HEK293 (cell line): ENCODE results near the gene DYRK4.

Experiments used
- CTCF ChIA-PET: fragments of 350-600 bp; formaldehyde crosslinking; extraction: SDS; loops from one replicate; lab custom pipeline; 2021; ENCODE audit warnings: antibody characterized with exemption; lab: Yijun Ruan, JAX
- POLR2A ChIA-PET: fragments of 300-600 bp; formaldehyde crosslinking; extraction: SDS; loops from one replicate; lab custom pipeline; 2020; ENCODE audit warnings: antibody characterized with exemption, inconsistent platforms; lab: Yijun Ruan, JAX
- H3K27ac ChIP-seq: fragments of 200-500 bp; sonication (Bioruptor generic); 2 replicates; pipeline ENCODE4 v1.5.1; 2014; ENCODE audit warnings: low read depth, low read length, control low read depth, inconsistent platforms; ENCODE audit errors: extremely low read depth
- H3K36me3 ChIP-seq, 2 experiments: fragments of 200-500 bp in 1 of 2; sonication (Bioruptor generic) in 1 of 2; 1 replicate in 1 of 2; 2 replicates in 1 of 2; pipeline ENCODE4 v1.5.1; 2014 to 2017; ENCODE audit warnings: inconsistent platforms in 2 of 2, low read length in 2 of 2; ENCODE audit not compliant: control insufficient read depth in 2 of 2, insufficient read depth in 1 of 2
- H3K4me1 ChIP-seq: fragments of 200-500 bp; sonication (Bioruptor generic); 2 replicates; pipeline ENCODE4 v1.5.1; 2014; ENCODE audit warnings: mild to moderate bottlenecking, low read length, inconsistent platforms; ENCODE audit not compliant: control insufficient read depth, insufficient read depth
- H3K4me3 ChIP-seq: 2 replicates; pipeline ENCODE4 v1.5.1; 2011; ENCODE audit warnings: low read depth, mild to moderate bottlenecking, control low read depth, low read length, moderate library complexity
- H3K9me3 ChIP-seq: fragments of 200-500 bp; sonication (Bioruptor generic); 2 replicates; pipeline ENCODE4 v1.5.1; 2014; ENCODE audit warnings: low read depth, low read length, inconsistent platforms; ENCODE audit not compliant: control insufficient read depth, insufficient read depth
- BCL11B ChIP-seq: fragments of 450-650 bp; formaldehyde crosslinking; IDR thresholded peaks from 2 replicates; pipeline ENCODE4 v1.5.1; 2016; ENCODE audit warnings: low read depth, missing biosample characterization, missing genetic modification characterization
- HOXD13 ChIP-seq: sonication (generic); formaldehyde crosslinking; IDR thresholded peaks from 2 replicates; pipeline ENCODE4 v1.8.0; 2022; ENCODE audit warnings: missing genetic modification reagents, borderline replicate concordance
- KLF16 ChIP-seq: fragments of 450-650 bp; formaldehyde crosslinking; IDR thresholded peaks from 2 replicates; pipeline ENCODE4 v1.5.1; 2017; ENCODE audit warnings: missing biosample characterization, missing genetic modification characterization
- PATZ1 ChIP-seq: fragments of 450-650 bp; formaldehyde crosslinking; IDR thresholded peaks from 2 replicates; pipeline ENCODE4 v1.5.1; 2016; ENCODE audit warnings: missing biosample characterization, missing genetic modification characterization
- PBX3 ChIP-seq: sonication (generic); formaldehyde crosslinking; IDR thresholded peaks from 2 replicates; pipeline ENCODE4 v1.8.1; 2022; ENCODE audit warnings: mild to moderate bottlenecking, moderate library complexity, missing genetic modification reagents
- TCF7L2 ChIP-seq: IDR thresholded peaks from 2 replicates; pipeline ENCODE4 v1.6.1; 2011; ENCODE audit warnings: low read depth, mild to moderate bottlenecking, inconsistent platforms, low read length, moderate library complexity, borderline replicate concordance
- ZBTB20 ChIP-seq: fragments of 450-650 bp; formaldehyde crosslinking; IDR thresholded peaks from 2 replicates; pipeline ENCODE4 v1.5.1; 2016; ENCODE audit warnings: missing biosample characterization, missing genetic modification characterization
- ZBTB8A ChIP-seq: fragments of 450-650 bp; formaldehyde crosslinking; IDR thresholded peaks from 2 replicates; pipeline ENCODE4 v1.5.1; 2016; ENCODE audit warnings: missing biosample characterization, missing genetic modification characterization
- ZFP37 ChIP-seq: fragments of 450-650 bp; formaldehyde crosslinking; IDR thresholded peaks from 2 replicates; pipeline ENCODE4 v1.5.1; 2016; ENCODE audit warnings: missing biosample characterization, missing genetic modification characterization
- ZFP41 ChIP-seq: fragments of 450-650 bp; formaldehyde crosslinking; IDR thresholded peaks from 2 replicates; pipeline ENCODE4 v1.5.1; 2016; ENCODE audit warnings: missing biosample characterization, missing genetic modification characterization, borderline replicate concordance
- ZNF350 ChIP-seq: fragments of 450-650 bp; formaldehyde crosslinking; IDR thresholded peaks from 2 replicates; pipeline ENCODE4 v1.5.0; 2017; ENCODE audit warnings: missing biosample characterization, mild to moderate bottlenecking, missing genetic modification characterization
- ZNF362 ChIP-seq: fragments of 450-650 bp; formaldehyde crosslinking; IDR thresholded peaks from 2 replicates; pipeline ENCODE4 v1.5.1; 2016; ENCODE audit warnings: missing biosample characterization, missing genetic modification characterization
- ZNF366 ChIP-seq: fragments of 450-650 bp; formaldehyde crosslinking; conservative IDR thresholded peaks from 2 replicates; pipeline ENCODE4 v1.5.1; 2016; ENCODE audit warnings: missing biosample characterization, missing genetic modification characterization
- ZNF416 ChIP-seq: fragments of 450-650 bp; formaldehyde crosslinking; IDR thresholded peaks from 2 replicates; pipeline ENCODE4 v1.5.1; 2016; ENCODE audit warnings: missing biosample characterization, missing genetic modification characterization
- ZNF518A ChIP-seq: fragments of 450-650 bp; formaldehyde crosslinking; conservative IDR thresholded peaks from 2 replicates; pipeline ENCODE4 v1.5.1; 2016; ENCODE audit warnings: low read depth, missing biosample characterization, missing genetic modification characterization
- ZNF548 ChIP-seq: fragments of 450-650 bp; formaldehyde crosslinking; IDR thresholded peaks from 2 replicates; pipeline ENCODE4 v1.5.1; 2016; ENCODE audit warnings: missing biosample characterization, missing genetic modification characterization
- ZNF549 ChIP-seq: fragments of 450-650 bp; IDR thresholded peaks from 2 replicates; pipeline ENCODE4 v1.5.1; 2018; ENCODE audit warnings: missing biosample characterization, missing genetic modification characterization, mild to moderate bottlenecking, inconsistent platforms, moderate library complexity
- ZNF623 ChIP-seq: fragments of 450-650 bp; formaldehyde crosslinking; IDR thresholded peaks from 2 replicates; pipeline ENCODE4 v1.5.1; 2016; ENCODE audit warnings: missing biosample characterization, missing genetic modification characterization
- ZNF791 ChIP-seq: fragments of 450-650 bp; formaldehyde crosslinking; IDR thresholded peaks from 2 replicates; pipeline ENCODE4 v1.5.1; 2016; ENCODE audit warnings: missing biosample characterization, missing genetic modification characterization
- ZSCAN5A ChIP-seq: fragments of 450-650 bp; formaldehyde crosslinking; IDR thresholded peaks from 2 replicates; pipeline ENCODE4 v1.5.1; 2016; ENCODE audit warnings: missing biosample characterization, missing genetic modification characterization

Gene DYRK4

GRCh38 chr12:4530160-4530559 is 31.8 kb upstream of the DYRK4 start:
- Histone ChIP-seq H3K27ac (no peak overlapping the region), H3K36me3 (peaks cover 44 to 58% of the 10 kb centered on the region in 2 experiments), H3K9me3 (no peaks in the 10 kb centered on the region), H3K4me3 (no peak overlapping the region), H3K4me1 (no peaks in the 10 kb centered on the region)
- ChIA-PET CTCF (interaction anchor here (0.7 to 2.5 kb wide), 3 partner anchors 11 to 223 kb away, joined by 4 to 15 read pairs (median 5); no protein-coding TSS in a partner anchor), POLR2A (no interaction called here)
- no peak for TF ChIP-seq ZNF362
- TF ChIP-seq ZBTB8A (tag by site-specific recombination), result no peak
- TF ChIP-seq TCF7L2, result no peak
- TF ChIP-seq ZNF548 (tag by site-specific recombination), result no peak
- no peak for TF ChIP-seq ZFP37 (tag by site-specific recombination)
- TF ChIP-seq KLF16 (tag by site-specific recombination), result no peak
- TF ChIP-seq ZNF350 (tag by site-specific recombination), result no peak

- ChIA-PET CTCF (interaction anchor here (0.6 to 2.5 kb wide), 4 partner anchors 110 to 567 kb away, joined by 3 to 15 read pairs (median 4); no protein-coding TSS in a partner anchor), POLR2A (interaction anchor here (0.7 kb wide), 1 partner anchor 8 kb away, joined by 3 read pairs; no protein-coding TSS in a partner anchor)
- H3K9me3 ChIP-seq, result no peaks in the 10 kb centered on the region
- no peak overlapping the region for H3K27ac ChIP-seq
- peaks cover 46 to 59% of the 10 kb centered on the region in 2 experiments for H3K36me3 ChIP-seq
- H3K4me1 ChIP-seq, result no peaks in the 10 kb centered on the region
- no peak for TF ChIP-seq ZNF366 (tag by site-specific recombination)
- TF ChIP-seq ZNF416 (tag by site-specific recombination), result no peak
- no peak for TF ChIP-seq ZNF791 (tag by site-specific recombination)
- TF ChIP-seq PATZ1 (tag by site-specific recombination), result no peak
- TF ChIP-seq HOXD13, result no peak
- TF ChIP-seq ZFP37 (tag by site-specific recombination), result no peak
- no peak overlapping the region for H3K4me3 ChIP-seq
Observed at GRCh38 chr12:4530982-4531586, 30.9 kb upstream of the DYRK4 start.

- Histone ChIP-seq H3K27ac (no peak overlapping the region), H3K9me3 (no peaks in the 10 kb centered on the region), H3K36me3 (peaks cover 32 to 47% of the 10 kb centered on the region in 2 experiments), H3K4me1 (peaks cover 11% of the 10 kb centered on the region), H3K4me3 (no peak overlapping the region)
- CTCF ChIA-PET, result interaction anchor here (0.9 to 1.2 kb wide), 2 partner anchors 114 to 223 kb away, joined by 3 to 4 read pairs; no protein-coding TSS in a partner anchor
- POLR2A ChIA-PET, result no interaction called here
- TF ChIP-seq ZSCAN5A (no peak), ZBTB8A (tag by site-specific recombination) (no peak), BCL11B (tag by site-specific recombination) (no peak), ZFP41 (tag by site-specific recombination) (no peak), PBX3 (CRISPR knock-in tag) (no peak), ZNF518A (tag by site-specific recombination) (no peak), ZNF549 (tag by site-specific recombination) (no peak), ZBTB20 (tag by site-specific recombination) (no peak), ZNF623 (tag by site-specific recombination) (no peak)
Observed at GRCh38 chr12:4535092-4535491, 26.9 kb upstream of the DYRK4 start.
